BLaER1 treated with 17β-estradiol and CSF1 and Interleukin-3, amounts not matched to agents 10 nM and 100 nM (cell line): ENCODE measurements around the gene TP53RK.

Source experiments
- H3K27ac ChIP-seq, 11 experiments: shearing (Covaris generic); formaldehyde crosslinking; 2 replicates each; pipeline ENCODE4 v1.8.1; 2022
- H3K27me3 ChIP-seq, 11 experiments: shearing (Covaris generic); formaldehyde crosslinking; 2 replicates each; pipeline ENCODE4 v1.8.1; 2022
- H3K36me3 ChIP-seq, 11 experiments: shearing (Covaris generic); formaldehyde crosslinking; 2 replicates each; pipeline ENCODE4 v1.8.1; 2022
- H3K4me1 ChIP-seq, 10 experiments: shearing (Covaris generic); formaldehyde crosslinking; 2 replicates each; pipeline ENCODE4 v1.8.1; 2022
- H3K4me2 ChIP-seq, 11 experiments: shearing (Covaris generic); formaldehyde crosslinking; 2 replicates each; pipeline ENCODE4 v1.8.1; 2022
- H3K4me3 ChIP-seq, 10 experiments: shearing (Covaris generic); formaldehyde crosslinking; 2 replicates each; pipeline ENCODE4 v1.8.1; 2022
- H3K9ac ChIP-seq, 11 experiments: shearing (Covaris generic); formaldehyde crosslinking; 2 replicates each; pipeline ENCODE4 v1.8.1; 2022
- H3K9me3 ChIP-seq, 11 experiments: shearing (Covaris generic); formaldehyde crosslinking; replicated peaks in 1 of 11; 2 replicates each; pipeline ENCODE4 v1.8.1; 2022
- H4K20me1 ChIP-seq, 11 experiments: shearing (Covaris generic); formaldehyde crosslinking; 2 replicates each; pipeline ENCODE4 v1.8.1; 2022
- Cebpa-rat ChIP-seq, 11 experiments: shearing (Covaris generic); IDR thresholded peaks; 2 replicates each; pipeline ENCODE4 v1.8.1; 2022

Gene TP53RK

DNA sequence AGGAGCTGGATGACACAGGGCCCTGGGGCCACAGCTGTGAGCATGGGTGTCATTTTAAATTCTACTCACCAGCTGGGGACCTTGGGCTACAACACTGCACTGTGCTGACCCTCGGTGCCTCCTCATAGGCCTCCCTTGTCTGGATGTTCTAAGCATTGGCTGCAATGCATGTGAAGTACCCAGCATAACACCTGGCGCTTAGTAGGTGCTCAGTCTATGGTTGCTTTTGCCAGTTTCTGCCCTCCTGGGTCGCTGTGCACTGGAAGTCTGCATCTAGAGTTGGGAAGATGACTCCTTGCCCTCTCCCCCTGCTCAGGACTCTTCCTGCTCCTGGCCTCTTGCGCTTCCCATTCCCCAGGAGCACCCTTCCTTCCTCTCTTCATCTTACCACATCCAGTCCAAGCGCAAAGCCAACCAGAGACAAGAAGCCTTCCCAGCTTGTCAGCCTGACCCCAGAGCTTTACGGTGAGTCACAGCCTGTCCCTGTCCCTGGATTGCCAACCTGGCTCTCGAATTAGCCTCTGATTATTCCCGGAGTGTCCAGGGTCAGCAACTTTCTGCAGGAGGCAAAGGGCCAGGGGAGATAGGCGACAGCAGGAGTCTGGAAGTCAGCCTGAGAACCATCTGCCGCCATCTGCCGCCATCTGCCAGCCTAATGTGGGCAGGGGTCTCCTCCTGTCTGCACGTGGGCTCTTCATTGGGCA lies 46.8 kb downstream of the TP53RK start:
- H4K20me1 ChIP-seq = no peaks in the 10 kb centered on the region
- H3K27me3 ChIP-seq = no peaks in the 10 kb centered on the region
- H3K4me2 ChIP-seq = no peak overlapping the region
- TF ChIP-seq Cebpa-rat (IDR thresholded peaks at IDR 0.05) = no peak
- H3K36me3 ChIP-seq = no peaks in the 10 kb centered on the region
- no peak overlapping the region for H3K4me3 ChIP-seq
- no peak overlapping the region for H3K9ac ChIP-seq
- H3K4me1 ChIP-seq = peaks cover 0 to 7% (median 0%) of the 10 kb centered on the region in 10 experiments; a peak in 3 of 20 replicates
- no peak overlapping the region for H3K27ac ChIP-seq
- H3K9me3 ChIP-seq = no peaks in the 10 kb centered on the region

DNA sequence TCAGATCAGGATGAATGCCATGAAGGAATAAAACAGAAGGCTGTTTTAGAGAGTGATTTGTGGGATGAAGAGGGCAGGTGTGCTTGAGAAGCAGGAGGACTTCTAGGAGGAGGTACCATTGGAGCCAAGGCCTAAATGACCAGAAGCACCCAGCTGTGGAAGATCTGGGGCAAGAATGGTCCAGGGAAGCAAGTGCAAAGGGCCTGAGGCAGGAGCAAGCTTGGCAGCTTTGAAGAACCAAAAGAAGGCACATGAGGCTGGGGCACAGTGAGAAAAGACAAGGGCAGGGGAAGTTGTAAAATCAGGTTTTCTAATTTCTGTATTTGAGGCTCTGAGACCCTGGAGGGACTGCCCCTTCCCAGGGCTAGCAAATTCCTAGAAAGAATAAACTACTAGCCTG lies 47.8 kb downstream of the TP53RK start:
- Histone ChIP-seq H3K27ac (no peak overlapping the region), H3K4me1 (peaks cover 0 to 9% (median under 1%) of the 10 kb centered on the region in 10 experiments; a peak in 7 of 20 replicates), H3K9ac (no peak overlapping the region), H3K27me3 (no peaks in the 10 kb centered on the region), H3K4me2 (no peak overlapping the region), H3K9me3 (no peaks in the 10 kb centered on the region), H3K36me3 (no peaks in the 10 kb centered on the region), H4K20me1 (no peaks in the 10 kb centered on the region), H3K4me3 (no peak overlapping the region)
- TF ChIP-seq Cebpa-rat (IDR thresholded peaks at IDR 0.05) = no peak

DNA sequence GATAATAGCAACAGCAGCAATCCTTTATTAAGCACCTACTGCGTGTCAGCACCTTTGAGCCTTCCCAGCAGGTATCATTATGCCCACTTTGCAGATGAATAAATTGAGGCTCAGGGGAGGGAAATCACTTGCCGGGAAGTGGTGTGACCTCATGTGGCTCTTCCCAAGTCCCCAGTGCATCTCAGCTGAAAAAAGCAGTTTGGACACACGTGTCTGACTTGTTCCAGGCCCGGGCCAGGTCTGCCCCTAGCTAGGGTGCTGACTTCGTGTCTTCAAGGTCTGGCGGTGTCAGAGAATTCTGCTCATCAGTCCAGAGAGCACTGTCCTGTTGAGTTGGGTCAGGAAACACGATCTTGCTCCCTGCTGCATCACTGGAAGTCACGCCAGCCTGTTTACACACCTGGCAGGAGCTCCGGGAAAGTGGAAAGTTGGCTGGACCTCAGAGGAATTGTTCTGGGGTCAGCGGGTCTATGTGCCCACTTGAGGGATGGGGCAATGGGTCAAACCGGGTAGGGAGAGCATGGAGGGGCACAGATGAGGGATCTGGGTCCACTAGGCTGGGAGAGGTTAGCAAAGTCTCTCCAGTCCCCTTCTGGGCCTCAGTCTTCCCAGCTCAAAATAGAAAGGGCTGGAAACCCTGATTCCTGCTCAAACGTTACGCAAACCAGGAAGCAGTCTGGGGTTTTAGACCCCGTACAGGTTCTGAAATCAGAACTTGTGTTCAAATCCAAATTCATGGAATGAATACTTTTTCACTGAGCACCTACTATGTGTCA lies 48.5 kb downstream of the TP53RK start:
- H3K27ac ChIP-seq = no peak overlapping the region
- no peaks in the 10 kb centered on the region for H3K27me3 ChIP-seq
- H3K9ac ChIP-seq = no peak overlapping the region
- 0 out of 22 replicates have a peak overlapping the region, but pooled peaks of 1 of the 11 experiments have one; percentile 18 for H3K4me2 ChIP-seq
- H3K4me3 ChIP-seq = no peak overlapping the region
- peaks cover 0 to 16% (median 2%) of the 10 kb centered on the region in 10 experiments; a peak in 7 of 20 replicates for H3K4me1 ChIP-seq
- TF ChIP-seq Cebpa-rat (IDR thresholded peaks at IDR 0.05) = no peak
- H3K36me3 ChIP-seq = no peaks in the 10 kb centered on the region
- H4K20me1 ChIP-seq = no peaks in the 10 kb centered on the region
- no peaks in the 10 kb centered on the region for H3K9me3 ChIP-seq

DNA sequence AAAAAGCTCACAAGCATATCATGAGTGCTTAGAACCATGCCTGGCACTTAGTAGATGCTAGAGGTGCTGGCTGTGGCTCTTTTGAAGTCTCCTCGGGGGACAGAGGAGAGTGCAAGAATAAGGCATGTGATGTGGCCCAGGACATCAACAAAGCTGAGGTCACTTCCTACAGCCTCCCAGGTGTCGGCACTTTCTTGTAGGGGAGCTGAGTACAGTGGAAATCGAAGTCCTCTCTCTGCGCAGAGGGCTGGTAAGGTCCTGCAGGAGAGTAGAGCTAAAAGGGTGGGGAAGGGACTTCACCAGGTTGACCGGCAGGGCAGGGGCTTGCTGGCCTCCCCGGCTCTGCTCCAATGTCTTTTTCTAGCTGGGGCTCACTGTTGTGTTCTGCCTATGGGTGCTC lies 49.2 kb downstream of the TP53RK start:
- no peak for TF ChIP-seq Cebpa-rat (IDR thresholded peaks at IDR 0.05)
- H3K27ac ChIP-seq = no peak overlapping the region
- H3K36me3 ChIP-seq = no peaks in the 10 kb centered on the region
- H4K20me1 ChIP-seq = no peaks in the 10 kb centered on the region
- no peaks in the 10 kb centered on the region for H3K27me3 ChIP-seq
- no peak overlapping the region for H3K9ac ChIP-seq
- no peak overlapping the region for H3K4me3 ChIP-seq
- H3K9me3 ChIP-seq = peaks cover 0 to 5% (median 0%) of the 10 kb centered on the region in 11 experiments; a peak in 1 of 22 replicates
- H3K4me1 ChIP-seq = peaks cover 0 to 23% (median 2%) of the 10 kb centered on the region in 10 experiments; a peak in 7 of 20 replicates
- H3K4me2 ChIP-seq = no peak overlapping the region

DNA sequence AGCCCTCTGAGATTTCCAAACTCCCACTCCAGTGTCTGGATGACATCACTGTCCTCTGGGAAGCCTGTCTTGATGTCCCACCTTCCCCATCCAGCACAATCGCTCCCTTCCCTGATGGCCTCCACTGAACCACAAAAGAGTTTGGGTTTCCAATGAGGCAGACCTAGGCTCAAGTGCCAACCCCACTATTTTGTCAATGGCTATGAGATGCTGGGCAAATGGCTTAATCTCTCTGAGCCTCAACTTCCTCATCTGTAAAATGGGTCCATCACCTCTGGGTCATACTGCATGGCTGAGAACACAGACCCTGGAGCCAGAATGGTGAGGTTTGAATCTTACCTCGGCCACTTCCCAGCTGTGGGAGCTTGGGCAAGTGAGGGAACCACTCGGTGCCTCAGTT lies 49.7 kb downstream of the TP53RK start:
- Histone ChIP-seq H3K4me3 (no peak overlapping the region), H3K4me2 (no peak overlapping the region), H3K9ac (no peak overlapping the region), H3K36me3 (no peaks in the 10 kb centered on the region), H3K27ac (no peak overlapping the region), H4K20me1 (no peaks in the 10 kb centered on the region), H3K4me1 (peaks cover 0 to 23% (median 2%) of the 10 kb centered on the region in 10 experiments; a peak in 7 of 20 replicates), H3K9me3 (peaks cover 0 to 10% (median 0%) of the 10 kb centered on the region in 11 experiments; a peak in 1 of 22 replicates), H3K27me3 (no peaks in the 10 kb centered on the region)
- no peak for TF ChIP-seq Cebpa-rat (IDR thresholded peaks at IDR 0.05)

DNA sequence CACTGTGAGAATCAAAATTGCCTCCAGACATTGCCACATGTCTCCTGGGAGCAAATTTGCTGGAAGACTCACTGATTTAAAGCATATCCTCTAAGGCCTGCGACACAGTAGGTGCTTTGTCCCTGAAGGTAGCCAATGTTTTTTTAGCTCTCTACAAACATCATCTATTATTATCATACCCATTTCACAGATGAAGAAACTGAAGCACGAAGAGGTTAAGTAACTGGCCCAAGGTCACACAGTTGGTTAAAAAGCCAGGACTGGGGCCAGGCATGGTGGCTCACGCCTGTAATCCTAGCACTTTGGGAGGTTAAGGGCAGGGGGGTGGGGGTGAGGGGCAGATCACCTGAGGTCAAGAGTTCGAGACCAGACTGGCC lies 50.4 kb downstream of the TP53RK start:
- no peaks in the 10 kb centered on the region for H4K20me1 ChIP-seq
- no peak overlapping the region for H3K9ac ChIP-seq
- H3K9me3 ChIP-seq = peaks cover 0 to 11% (median 0%) of the 10 kb centered on the region in 11 experiments; a peak in 1 of 22 replicates
- H3K36me3 ChIP-seq = no peaks in the 10 kb centered on the region
- H3K27ac ChIP-seq = no peak overlapping the region
- no peaks in the 10 kb centered on the region for H3K27me3 ChIP-seq
- H3K4me2 ChIP-seq = no peak overlapping the region
- H3K4me1 ChIP-seq = peaks cover 0 to 26% (median 2%) of the 10 kb centered on the region in 10 experiments; a peak in 7 of 20 replicates
- TF ChIP-seq Cebpa-rat (IDR thresholded peaks at IDR 0.05) = no peak
- H3K4me3 ChIP-seq = no peak overlapping the region

DNA sequence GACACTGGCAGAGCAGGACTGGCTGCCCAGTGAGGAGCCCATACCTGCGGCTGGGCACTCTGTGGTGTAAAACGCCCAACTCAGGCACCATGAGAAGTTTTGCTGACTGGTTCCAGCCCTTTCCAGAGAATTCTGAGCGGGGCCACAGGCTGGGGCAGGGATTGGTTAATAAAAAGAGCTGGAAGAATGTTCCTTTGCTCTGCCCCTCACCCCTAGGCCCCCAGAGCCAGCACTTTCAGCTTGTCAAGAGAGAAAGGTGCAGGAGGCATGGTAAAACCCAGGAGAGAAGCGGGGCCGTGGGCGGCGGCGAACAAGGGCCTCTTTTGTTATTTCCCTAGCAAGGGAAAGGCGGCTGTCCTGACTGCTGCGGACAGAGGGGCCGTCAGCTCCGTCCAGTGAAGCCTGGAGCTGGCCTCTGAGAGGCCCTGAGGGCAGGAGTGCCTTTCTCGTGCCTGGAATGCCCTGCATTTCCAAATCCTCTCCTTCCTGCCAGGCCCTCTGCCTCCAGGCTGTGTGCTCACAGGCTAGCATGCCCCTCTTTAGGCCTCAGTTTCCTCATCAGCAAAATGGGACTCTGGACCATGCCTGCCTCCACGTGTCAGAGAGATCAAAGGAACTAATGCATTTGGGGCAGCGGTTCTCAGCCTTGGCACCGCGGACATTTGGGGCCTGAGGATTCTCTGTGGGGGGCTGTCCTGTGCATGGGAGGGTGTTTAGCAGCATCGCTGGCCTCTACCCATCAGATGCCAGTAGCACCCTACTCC lies 50.9 kb downstream of the TP53RK start:
- no peaks in the 10 kb centered on the region for H4K20me1 ChIP-seq
- H3K36me3 ChIP-seq = no peaks in the 10 kb centered on the region
- no peak for TF ChIP-seq Cebpa-rat (IDR thresholded peaks at IDR 0.05)
- 0 out of 22 replicates have a peak overlapping the region, but pooled peaks of 1 of the 11 experiments have one; percentile 1 for H3K27ac ChIP-seq
- no peak overlapping the region for H3K4me3 ChIP-seq
- no peak overlapping the region for H3K4me2 ChIP-seq
- no peaks in the 10 kb centered on the region for H3K27me3 ChIP-seq
- H3K9me3 ChIP-seq = peaks cover 0 to 11% (median 0%) of the 10 kb centered on the region in 11 experiments; a peak in 1 of 22 replicates
- H3K9ac ChIP-seq = no peak overlapping the region; a peak in 1 of 22 replicates
- H3K4me1 ChIP-seq = peaks cover 0 to 32% (median 2%) of the 10 kb centered on the region in 10 experiments; a peak in 7 of 20 replicates

DNA sequence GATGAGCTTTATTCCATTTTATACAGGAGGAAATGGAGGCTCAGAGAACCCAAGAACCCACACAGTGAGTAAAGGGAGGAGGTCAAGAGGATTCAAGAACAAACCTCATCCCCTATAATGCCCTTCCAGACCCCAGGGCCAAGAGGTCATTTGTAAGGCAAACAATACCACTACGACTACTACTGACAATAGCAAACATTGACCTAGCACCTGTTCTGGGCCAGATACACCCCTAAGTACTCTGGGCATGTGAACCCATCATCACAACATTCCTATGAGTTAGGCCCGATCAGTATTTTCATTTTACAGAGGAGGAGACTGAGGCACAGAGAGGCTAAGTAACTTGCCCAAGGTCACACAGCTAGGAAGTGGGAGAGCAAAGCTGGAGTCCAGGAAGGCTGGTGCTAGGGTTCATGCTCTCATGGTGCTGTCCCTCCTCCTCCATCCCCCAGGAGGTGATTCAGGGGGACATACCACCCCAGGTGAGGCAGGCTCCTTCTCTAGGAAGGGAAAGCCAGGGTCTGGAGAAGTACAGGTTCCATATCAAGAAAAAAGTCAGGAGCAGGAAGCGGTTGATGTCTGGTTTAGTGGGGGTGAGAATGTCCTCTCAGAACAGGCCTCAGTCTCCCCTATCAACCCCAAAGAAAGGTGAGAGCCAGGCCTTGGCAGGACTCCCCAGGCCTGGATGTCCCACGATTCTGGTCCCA lies 51.7 kb downstream of the TP53RK start:
- peaks cover 0 to 11% (median 0%) of the 10 kb centered on the region in 11 experiments; a peak in 1 of 22 replicates for H3K9me3 ChIP-seq
- peaks cover 0 to 34% (median 2%) of the 10 kb centered on the region in 10 experiments; a peak in 7 of 20 replicates for H3K4me1 ChIP-seq
- no peak overlapping the region for H3K4me3 ChIP-seq
- 0 out of 22 replicates have a peak overlapping the region, but pooled peaks of 1 of the 11 experiments have one; percentile 1 for H3K27ac ChIP-seq
- no peak overlapping the region for H3K9ac ChIP-seq
- no peaks in the 10 kb centered on the region for H4K20me1 ChIP-seq
- TF ChIP-seq Cebpa-rat (IDR thresholded peaks at IDR 0.05) = no peak
- H3K4me2 ChIP-seq = no peak overlapping the region
- no peaks in the 10 kb centered on the region for H3K36me3 ChIP-seq
- no peaks in the 10 kb centered on the region for H3K27me3 ChIP-seq
